Cardiac muscle cell (in vitro differentiated cells and primary cell): ENCODE data around the gene ARL3. TPM values are rescaled to one million over a fixed set of nuclear protein-coding genes. Genes with fewer than 3 reads are reported as not detected.

Experiments
- DNase-seq, 2 donors: peaks; one replicate each; pipeline versions ENCODE4 v3.0.0 to v3.0.0-alpha.2; 2010 to 2017; ENCODE audit warnings: low read depth in 1 of 2, low spot score in 1 of 2
- H3K27ac ChIP-seq: fragments of 200-600 bp; sonication (generic); 2 replicates; pipeline ENCODE4 v1.5.1; 2016
- H3K27me3 ChIP-seq: fragments of 200-600 bp; sonication (generic); 2 replicates; pipeline ENCODE4 v1.6.0; 2016; ENCODE audit warnings: control low read depth
- H3K36me3 ChIP-seq: fragments of 200-600 bp; sonication (generic); 2 replicates; pipeline ENCODE4 v1.5.1; 2016; ENCODE audit warnings: control low read depth
- H3K4me1 ChIP-seq: fragments of 200-600 bp; sonication (generic); 2 replicates; pipeline ENCODE4 v1.8.1; 2017; ENCODE audit warnings: low read depth, mild to moderate bottlenecking, mixed run types
- H3K4me3 ChIP-seq: fragments of 200-600 bp; sonication (generic); 2 replicates; pipeline ENCODE4 v1.5.1; 2016; ENCODE audit warnings: mild to moderate bottlenecking
- H3K9me3 ChIP-seq: fragments of 200-600 bp; sonication (generic); 2 replicates; pipeline ENCODE4 v1.5.1; 2017; ENCODE audit warnings: low read depth, mild to moderate bottlenecking, control low read depth
- polyA plus RNA-seq: library from polyadenylated mRNA; unstranded; fragments of >200 nt; fragmentation: Nextera tagmentation; extraction: Ambion mirVana; gene quantifications from 2 replicates; pipeline ENCODE4 v1.2.1, GENCODE V29; 2016
- total RNA-seq: library from RNA; depleted of rRNA; stranded (reverse); fragments of >200 nt; gene quantifications from 2 replicates; pipeline ENCODE4 v1.2.3, GENCODE V29; 2016
- TF ChIP-seq, protein P1 (sequence below): IDR thresholded peaks from 2 replicates; pipeline ENCODE4 v1.5.1; 2012; ENCODE audit warnings: low read depth, mild to moderate bottlenecking, low read length

Gene ARL3
- total and polyA plus RNA-seq, 2 experiments from 2014 or later: 16.3 to 47.3 TPM

DNA sequence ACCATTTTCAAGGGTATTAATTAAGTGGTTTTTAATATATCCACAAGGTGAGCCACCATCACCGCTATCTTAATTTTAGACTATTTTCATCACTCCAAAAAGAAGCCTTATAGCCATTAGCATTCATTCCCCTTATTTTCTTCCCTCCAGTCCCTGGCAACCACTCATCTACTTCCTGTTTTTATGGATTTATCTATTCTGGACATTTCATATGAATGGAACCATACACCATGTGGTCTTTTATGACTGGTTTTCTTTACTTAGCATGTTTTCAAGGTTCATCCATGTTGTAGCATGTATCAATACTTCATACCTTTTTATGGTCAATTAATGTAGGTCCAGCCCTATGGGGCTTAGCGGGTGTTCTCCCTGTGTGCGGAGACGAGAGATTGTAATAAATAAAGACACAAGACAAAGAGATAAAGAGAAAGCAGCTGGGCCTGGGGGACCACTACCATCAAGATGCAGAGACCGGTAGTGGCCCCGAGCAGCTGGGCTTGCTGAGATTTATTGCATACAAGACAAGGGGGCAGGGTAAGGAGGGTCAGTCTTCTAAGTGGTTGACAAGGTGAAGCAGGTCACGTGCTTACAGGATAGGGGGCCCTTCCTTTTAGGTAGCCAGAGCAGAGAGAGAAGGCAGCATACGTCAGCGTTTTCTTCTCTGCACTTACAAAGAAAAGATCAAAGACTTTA, 44.2 kb upstream of the ARL3 start:
- peak overlapping the region; percentile 82 for H3K27ac ChIP-seq
- H3K9me3 ChIP-seq: no peaks in the 10 kb centered on the region
- H3K4me3 ChIP-seq: no peak overlapping the region
- TF ChIP-seq, protein P1, sequence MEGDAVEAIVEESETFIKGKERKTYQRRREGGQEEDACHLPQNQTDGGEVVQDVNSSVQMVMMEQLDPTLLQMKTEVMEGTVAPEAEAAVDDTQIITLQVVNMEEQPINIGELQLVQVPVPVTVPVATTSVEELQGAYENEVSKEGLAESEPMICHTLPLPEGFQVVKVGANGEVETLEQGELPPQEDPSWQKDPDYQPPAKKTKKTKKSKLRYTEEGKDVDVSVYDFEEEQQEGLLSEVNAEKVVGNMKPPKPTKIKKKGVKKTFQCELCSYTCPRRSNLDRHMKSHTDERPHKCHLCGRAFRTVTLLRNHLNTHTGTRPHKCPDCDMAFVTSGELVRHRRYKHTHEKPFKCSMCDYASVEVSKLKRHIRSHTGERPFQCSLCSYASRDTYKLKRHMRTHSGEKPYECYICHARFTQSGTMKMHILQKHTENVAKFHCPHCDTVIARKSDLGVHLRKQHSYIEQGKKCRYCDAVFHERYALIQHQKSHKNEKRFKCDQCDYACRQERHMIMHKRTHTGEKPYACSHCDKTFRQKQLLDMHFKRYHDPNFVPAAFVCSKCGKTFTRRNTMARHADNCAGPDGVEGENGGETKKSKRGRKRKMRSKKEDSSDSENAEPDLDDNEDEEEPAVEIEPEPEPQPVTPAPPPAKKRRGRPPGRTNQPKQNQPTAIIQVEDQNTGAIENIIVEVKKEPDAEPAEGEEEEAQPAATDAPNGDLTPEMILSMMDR: no peak
- no peaks in the 10 kb centered on the region for H3K27me3 ChIP-seq
- DNase-seq: peak in 1 of 2 donors; percentile 67
- H3K36me3 ChIP-seq: no peaks in the 10 kb centered on the region
- peaks cover 16% of the 10 kb centered on the region for H3K4me1 ChIP-seq

DNA sequence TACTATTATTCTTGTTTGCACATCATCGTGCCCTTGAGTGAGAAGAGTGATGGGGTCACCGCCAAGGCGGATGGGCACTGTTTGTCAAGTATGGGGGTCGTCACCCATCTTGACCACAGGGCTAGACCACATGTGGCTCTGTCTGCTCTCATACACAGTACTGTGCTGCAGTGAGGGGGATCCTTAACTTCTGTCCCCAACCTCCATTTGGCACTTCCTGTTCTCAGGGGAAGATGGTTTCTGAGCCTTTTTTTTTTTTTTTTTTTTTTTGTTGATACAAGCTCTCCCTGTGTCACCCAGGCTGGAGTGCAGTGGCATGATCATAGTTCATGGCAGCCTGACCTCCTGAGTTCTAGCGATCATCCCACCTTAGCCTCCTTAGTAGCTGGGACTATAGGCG, 43.1 kb upstream of the ARL3 start:
- H3K27me3 ChIP-seq: no peaks in the 10 kb centered on the region
- no peak for DNase-seq
- no peaks in the 10 kb centered on the region for H3K36me3 ChIP-seq
- H3K4me3 ChIP-seq: no peak overlapping the region
- H3K9me3 ChIP-seq: no peaks in the 10 kb centered on the region
- TF ChIP-seq, protein P1: no peak
- H3K4me1 ChIP-seq: peaks cover 13% of the 10 kb centered on the region
- no peak overlapping the region for H3K27ac ChIP-seq

DNA sequence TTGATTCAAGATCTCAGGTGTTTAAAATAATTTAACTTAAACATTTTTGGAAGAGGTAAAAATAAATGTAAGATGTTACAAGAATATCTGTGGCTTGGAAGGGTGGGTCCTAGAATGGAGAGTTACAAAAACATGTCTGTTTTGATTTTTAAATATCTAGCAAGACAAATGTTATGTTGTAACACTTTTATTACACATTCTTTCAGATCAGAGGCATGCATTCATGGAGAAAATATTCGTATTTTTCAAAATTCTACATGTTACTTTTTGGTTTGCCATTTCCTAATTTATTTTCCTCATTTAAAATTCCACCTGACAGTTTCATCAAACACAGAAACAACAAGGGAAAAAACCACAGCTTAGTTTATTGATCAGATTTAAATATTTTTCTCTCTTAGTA, 39.5 kb upstream of the ARL3 start:
- Histone ChIP-seq H3K36me3 (no peaks in the 10 kb centered on the region), H3K27ac (no peak overlapping the region), H3K4me3 (no peak overlapping the region), H3K4me1 (peaks cover 7% of the 10 kb centered on the region), H3K27me3 (no peaks in the 10 kb centered on the region), H3K9me3 (no peaks in the 10 kb centered on the region)
- TF ChIP-seq, protein P1: no peak
- no peak for DNase-seq

DNA sequence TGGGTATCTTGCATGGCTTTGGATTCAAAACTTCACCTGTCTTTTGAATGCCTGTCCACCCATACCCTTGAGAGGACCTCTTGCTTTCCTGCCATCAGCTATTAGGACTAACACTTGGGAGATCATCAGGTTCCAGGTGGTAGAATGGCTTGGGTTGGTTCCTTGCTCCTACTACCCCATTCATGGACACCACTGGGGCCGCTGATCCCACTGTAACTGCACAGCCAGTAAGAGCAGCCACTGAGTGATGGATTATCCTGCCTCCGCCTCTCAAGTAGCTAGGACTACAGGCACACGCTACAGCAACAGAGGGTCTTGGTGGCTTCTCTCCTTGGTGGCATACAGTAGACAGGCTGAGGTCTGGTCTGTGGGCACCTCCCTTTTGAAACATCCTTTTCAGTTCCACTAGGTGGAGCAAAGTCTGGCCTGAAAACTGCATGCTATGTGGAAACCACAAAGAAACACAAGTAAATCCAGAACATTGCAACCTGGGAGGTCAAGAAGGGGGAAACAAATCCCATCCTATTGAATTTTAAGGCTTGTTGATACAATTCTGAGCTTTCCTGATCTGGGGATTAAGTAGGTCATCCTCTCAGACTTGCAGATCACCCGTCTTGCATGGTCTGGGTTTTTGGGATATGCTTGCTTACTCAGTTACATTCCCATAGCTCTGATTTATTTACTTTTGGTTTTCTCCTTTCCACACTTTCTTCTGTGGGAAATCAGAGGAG, 38.9 kb upstream of the ARL3 start:
- H3K4me3 ChIP-seq: no peak overlapping the region
- H3K27ac ChIP-seq: peak overlapping the region; percentile 53
- peak; percentile 41 to 81 for DNase-seq
- no peaks in the 10 kb centered on the region for H3K9me3 ChIP-seq
- no peaks in the 10 kb centered on the region for H3K27me3 ChIP-seq
- TF ChIP-seq, protein P1: peak; percentile 71
- H3K4me1 ChIP-seq: peaks cover under 1% of the 10 kb centered on the region
- H3K36me3 ChIP-seq: no peaks in the 10 kb centered on the region

DNA sequence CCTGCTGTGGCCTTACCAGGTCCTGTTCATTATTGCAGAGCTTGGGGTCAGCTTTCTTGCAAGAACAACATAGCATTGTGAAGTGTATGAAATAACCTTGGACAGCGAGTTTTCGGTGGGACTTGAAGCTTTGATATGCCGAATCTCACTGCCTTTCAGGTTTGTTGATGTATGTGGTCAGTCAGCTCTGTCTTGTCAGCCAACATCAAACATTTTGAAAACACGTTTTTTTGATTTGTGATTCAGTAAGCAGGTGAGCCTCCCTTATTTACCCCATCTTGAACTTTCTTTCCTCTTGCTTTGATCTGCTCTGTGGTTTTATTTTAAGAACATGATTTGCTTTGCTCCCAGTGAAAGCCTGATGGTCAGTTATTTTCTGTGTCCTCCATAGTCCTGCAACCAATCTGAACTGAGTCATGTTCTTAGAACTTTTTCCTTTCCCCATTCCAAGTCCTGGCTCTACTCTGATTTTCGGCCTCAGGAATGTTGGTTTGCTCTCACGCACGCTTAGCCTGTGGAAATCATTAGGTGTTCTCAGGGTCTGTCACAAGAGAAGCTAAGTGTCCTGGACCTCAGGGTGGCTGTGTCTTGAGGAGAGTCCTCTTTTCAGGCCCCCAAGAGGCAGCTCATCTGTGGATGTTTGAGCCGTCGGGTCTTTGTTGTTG, 38.2 kb upstream of the ARL3 start:
- Histone ChIP-seq H3K27me3 (no peaks in the 10 kb centered on the region), H3K27ac (peak overlapping the region; percentile 53)

More for the DNA sequence above, 38.2 kb upstream of the ARL3 start:
- Histone ChIP-seq H3K4me1 (no peaks in the 10 kb centered on the region), H3K36me3 (no peaks in the 10 kb centered on the region), H3K9me3 (no peaks in the 10 kb centered on the region), H3K4me3 (no peak overlapping the region)
- DNase-seq: peak in 1 of 2 donors; percentile 84
- TF ChIP-seq, protein P1: no peak
